HG03521 (cell line): ENCODE results near the gene ASIC1.

Experiments
- ATAC-seq: cut with Tn5 transposase; IDR thresholded peaks from one replicate; pipeline ENCODE4 v1.9.1; 2021; ENCODE audit warnings: mild to moderate bottlenecking, moderate library complexity; ENCODE audit not compliant: unreplicated experiment

The ASIC1 gene

DNA sequence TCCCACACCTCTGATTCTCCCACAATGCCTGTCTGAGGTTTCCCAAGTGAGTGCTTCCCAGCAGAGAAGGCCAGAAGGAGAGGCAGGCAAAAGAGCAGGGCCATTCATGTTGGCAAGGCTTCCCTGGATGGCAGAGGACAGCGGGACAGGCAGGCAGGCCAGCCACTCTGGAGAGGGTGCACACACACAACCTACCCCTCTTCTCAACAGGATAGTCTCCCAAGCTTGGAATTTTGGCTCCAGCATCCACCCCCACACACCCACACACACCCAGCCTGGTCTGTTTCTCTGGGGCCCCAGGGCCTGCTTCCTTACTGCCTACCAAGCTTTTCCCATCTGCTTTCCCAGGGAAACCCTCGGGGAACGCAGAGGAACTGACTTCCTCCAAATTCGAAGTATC, 16.7 kb upstream of the ASIC1 start:
- ATAC-seq = no peak

DNA sequence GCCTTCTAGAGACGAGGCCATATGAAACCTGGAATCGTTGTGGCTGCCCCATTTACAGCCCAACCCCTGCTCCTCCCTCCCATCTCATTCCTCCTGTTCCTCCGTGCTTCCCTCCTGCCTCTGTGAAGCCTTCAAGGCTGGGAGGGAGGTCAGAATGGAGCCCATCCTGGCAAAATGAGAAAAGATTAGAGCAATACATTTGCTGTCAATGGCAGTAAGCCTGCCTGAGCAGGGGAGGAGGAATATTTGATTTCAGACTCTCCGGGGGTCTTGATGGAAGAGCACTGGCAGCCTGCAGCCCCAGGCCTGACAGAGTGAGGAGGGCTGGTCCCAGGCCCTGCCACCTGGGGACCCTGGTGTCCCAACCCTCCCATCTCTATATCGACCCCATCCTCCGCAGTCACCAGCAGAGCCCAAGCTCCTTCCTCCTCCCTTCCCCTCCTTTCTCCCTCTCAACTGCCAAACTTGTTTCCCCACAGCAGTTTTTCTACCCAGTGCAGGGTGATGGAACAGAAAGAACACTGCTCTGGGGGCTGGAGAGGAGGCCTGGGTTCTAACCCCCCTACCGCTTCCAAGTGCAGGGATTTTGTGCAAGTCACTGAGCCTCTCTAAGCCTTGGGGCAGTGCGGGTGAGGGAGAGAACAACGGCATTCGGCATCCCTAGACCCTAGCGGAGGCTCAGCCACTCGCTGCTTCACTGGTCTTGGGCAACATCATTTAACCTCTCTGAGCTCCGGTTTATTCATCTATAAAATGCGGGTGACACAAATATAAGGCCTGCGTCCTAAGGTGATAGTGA, 16.1 kb upstream of the ASIC1 start:
- no peak for ATAC-seq

DNA sequence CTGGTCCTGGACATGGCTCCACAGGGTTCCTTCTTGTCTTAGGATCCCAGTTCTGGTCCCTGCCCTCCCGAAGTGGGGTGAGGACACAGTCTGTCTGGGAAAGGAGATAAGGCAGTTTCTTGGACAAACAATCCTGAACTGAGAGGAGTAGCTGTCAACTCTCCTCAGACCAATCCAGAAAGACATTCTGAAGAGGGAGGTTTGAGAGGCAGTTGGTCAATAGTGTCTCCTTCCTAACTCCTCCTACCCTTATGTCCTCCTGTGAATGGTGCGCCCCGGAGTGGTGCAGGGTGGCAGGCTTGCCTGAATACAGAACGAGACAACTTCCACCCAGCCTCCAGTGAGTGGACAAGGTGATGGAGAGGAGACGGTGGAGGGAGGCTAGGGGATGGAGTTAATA, 15.4 kb upstream of the ASIC1 start:
- ATAC-seq = no peak

DNA sequence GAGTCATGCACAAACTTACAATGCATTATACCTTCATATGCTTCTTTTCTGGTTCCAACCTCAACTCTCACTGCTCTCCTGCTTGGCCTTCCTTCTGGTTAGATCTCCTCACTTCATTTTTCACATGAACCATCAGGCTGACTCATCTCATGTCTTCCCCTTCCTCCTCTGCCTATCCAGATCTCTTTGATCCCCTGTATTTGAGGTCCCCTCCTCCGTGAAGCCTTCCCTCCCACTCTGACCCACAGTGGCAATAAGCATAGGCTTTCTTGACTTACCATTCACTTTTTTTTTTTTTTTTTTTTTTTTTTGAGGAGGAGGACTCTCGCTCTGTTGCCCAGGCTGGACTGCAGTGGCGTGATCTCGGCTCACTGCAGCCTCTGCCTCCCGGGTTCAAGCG, 14.7 kb upstream of the ASIC1 start:
- ATAC-seq = no peak

DNA sequence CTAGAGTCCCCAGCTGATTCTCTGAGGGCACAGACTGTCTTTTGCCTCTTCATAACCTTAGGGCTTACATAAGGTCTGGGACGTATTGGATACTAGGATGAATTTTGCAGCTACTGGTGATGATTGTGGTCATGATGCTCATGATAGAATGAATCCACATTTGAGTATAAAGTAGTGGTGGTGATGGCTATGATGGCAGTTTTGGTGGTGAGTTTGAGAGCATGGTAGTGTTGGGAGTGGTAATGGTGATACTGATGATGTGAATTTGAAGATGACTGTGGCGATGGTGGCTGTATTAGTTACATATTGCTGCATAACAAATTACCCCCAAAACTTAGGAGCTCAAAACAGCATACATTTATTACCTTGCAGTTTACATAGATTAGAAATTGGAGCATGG, 14.1 kb upstream of the ASIC1 start:
- no peak for ATAC-seq

DNA sequence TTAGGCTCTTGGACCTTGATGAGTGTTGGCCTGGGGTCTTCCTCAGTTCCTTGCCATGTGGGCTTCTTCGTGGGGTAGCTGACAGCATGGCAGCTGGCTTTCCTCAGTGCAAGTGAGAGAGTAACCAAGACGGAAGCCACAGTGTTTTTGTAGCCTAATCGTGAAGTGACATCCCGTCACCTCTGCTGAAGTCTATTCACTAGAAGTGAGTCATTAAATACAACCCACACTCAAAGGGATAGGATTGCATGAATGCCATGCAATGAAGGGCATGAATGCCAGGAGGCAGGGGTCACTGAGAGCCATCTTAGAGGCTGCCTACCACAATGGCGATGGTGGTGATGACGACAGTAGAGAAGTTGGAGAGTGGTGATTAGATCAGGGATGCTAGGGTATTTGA, 13.5 kb upstream of the ASIC1 start:
- no peak for ATAC-seq

DNA sequence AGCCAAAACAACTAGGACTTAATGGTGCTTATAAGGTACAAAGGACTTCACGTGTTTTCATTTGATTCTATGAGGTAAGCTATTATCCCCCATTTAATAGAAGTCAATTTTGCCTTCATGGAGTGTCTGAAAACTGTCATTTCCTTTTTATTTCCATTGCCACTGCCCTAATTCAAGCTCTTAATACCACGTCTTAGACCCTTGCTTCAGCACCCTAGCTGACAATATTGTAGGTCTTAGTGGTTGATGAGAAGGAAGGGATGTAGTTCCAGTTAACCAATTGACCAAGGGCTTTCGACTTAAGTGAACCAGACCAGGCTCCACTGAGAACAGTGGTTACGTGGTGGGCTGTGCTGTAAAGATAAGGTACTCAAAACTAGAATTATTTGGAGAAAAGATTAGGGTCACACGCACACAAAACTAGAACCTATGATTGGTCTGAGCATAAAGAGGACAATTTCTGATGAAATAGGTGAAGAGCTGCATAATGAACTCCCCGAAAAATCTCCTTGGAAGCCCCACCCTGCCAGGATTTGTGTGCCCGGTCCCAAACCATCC, 9.6 kb upstream of the ASIC1 start:
- ATAC-seq = no peak

DNA sequence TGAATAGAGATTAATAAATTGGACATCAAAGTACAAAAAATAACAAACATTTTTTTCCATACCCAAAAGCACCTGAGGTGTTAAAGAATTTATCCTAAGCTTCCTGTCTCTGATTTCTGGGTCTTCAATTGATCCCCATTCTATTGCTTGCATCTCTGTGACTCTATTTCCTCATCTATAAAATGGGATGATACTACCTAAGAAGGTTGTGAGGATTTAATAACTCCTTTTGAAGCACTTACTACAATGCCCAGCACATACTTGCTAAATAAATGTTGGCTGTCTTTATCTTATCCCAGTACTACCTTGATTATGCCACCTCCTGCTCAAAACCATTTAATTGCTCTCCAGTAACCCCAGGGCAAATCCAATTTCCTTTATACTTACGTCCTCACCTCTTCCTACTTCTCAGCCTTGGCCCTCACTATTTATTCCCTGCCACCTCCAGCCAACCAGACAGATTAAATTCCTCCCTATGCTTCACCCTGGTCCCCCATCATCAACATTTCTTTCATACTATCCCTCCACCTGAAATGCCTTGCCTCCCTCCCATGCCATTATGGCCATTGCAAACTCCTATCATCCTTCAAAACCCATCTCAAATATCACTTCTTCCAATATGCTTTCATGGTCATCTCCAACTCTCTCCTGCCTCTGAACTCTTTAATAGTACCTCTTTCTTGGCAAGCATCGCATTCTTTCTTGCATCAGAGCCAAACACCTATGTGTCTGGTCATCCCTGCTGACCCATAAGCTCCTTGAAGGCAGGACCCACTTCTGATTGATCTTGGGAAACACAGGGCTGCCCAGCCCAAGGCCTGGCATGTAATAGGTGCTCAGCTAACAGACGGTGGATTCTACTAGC, 7.9 kb upstream of the ASIC1 start:
- ATAC-seq = no peak

DNA sequence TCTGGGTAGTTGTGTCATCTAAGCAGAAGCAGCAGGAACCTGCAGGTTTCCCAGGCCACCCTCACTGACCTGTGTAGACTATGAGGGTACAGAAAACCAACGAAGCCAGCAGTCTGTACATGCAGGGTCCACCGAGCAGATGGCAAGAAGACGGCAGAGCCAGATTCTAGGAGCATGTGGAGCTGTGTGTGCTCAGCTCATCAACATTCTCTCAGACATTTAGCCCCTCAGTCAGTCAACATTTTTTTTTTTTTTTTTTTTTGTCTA, 7.3 kb upstream of the ASIC1 start:
- no peak for ATAC-seq

DNA sequence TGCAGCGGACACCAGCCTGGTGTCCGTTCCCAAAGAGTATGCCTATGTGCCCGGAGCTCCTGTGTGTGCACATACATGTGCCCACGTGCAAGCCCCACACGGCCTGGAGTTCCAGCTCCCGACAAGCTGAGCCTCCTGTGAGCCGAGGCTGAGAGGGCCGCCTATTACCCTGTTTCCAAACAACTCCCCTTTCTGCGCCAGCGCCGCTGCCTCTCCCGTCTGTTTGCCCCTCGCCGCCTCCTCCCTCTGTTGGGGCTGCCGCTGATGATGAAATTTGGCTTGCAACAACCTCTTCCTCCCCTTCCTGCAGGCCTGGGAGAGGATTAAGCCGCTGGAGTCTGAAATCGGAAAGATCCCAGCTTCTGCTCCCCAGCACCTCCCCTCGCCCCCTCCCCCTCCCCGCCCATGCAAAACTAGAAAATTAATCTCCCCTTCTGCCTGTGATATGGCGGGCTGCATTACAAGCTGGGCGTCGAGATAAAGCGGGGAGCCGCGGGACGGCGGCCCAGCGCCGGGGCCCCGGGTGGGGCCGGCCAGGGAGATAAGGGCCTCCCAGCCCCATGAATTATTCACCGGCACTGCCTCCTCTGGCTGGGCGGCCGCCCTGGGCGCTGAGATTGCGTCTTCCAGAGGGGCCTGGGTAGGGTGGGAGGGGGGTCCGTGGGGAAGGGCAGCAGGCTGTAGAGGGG, 6.8 kb upstream of the ASIC1 start:
- no peak for ATAC-seq

DNA sequence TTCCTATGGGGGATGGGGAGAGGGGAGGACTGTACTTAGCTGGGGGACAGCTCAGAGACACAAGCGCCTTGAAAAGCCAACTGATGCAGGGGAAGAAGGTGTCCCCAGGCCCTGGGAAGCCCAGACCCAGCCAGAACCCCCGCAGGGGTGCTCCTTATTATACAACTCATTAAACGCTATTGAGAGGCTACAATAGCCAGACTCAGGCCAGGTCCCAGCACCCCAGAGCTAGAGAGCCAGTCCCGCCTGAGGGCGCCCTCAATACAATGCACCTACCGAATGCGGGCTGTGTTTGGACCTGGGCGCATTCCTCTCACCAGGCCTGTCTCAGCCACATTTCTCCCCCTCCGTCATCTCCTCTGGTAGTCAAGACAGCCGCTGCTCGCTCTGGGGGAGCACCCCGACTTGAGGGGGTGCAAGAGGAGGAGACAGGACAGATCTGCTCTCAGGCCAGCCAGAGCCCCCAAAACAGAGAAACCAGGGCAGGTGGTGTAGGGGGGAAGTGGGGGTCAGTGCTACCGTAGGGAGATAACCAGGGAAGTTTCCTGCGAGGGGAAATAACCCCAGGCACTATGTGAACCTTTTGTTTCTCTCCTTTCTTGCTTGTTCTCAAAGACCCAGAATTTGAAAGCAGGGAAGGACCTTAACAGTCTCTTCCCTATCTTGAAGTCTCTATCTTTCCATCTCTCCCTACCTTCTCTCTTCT, 6.1 kb upstream of the ASIC1 start:
- no peak for ATAC-seq

DNA sequence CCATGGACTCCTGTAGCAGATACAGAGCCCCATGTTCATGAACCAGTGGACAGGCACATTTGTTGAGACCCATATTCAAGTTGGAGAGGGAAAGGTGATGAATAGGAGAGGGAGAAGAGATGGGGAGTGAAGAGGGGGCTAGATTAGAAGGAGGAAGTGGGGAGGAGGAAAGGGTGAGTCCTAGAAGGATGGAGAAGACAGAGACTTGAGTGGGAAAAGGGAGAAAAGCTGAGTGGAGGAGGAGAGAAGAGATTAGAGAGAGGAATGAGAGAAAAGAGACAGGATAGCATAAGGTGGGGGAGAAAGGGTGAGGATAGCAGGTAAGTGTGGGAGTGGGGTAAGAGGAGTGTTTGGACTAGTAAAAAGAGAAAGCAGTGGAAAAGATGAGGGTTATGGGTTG, 4.9 kb upstream of the ASIC1 start:
- no peak for ATAC-seq

DNA sequence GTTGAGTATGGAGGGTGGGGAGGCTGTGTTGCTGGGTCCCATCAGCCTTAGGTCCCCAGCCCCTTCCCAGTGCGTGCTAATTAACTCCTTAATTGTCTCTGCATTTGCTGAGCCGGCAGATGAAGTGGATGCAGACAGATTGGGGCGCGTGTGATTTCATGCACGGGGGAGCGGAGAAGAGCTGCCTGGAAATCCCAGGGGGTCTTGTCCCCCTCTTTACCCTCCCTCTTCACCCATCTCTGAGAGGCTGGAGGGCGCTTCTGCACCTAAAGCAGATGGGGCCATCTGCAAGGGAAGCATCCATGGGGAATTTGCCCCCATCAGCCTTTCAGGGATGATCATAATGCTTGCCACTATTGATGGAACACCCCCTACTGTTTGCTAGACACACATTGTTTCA, 4.4 kb upstream of the ASIC1 start:
- ATAC-seq = no peak

DNA sequence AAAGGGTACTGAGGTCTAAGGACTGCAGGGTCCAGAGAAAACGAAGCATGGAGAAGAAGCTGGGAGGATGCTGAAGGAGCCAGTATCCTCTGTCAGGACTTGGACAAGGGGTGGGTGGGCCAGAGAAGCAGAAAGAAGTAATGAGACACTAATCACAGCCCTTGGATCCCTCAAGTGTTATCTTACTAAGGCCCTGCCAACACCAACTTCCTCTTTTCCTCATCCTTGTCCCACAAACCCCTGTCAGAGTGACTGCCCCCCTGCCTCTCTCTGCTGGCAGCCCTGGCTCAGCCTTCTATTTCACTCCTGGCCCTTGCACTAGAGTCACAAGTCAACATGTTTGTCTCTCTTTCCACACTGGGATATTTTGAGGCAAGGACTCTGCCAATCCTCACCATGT, 3.8 kb upstream of the ASIC1 start:
- ATAC-seq = no peak

DNA sequence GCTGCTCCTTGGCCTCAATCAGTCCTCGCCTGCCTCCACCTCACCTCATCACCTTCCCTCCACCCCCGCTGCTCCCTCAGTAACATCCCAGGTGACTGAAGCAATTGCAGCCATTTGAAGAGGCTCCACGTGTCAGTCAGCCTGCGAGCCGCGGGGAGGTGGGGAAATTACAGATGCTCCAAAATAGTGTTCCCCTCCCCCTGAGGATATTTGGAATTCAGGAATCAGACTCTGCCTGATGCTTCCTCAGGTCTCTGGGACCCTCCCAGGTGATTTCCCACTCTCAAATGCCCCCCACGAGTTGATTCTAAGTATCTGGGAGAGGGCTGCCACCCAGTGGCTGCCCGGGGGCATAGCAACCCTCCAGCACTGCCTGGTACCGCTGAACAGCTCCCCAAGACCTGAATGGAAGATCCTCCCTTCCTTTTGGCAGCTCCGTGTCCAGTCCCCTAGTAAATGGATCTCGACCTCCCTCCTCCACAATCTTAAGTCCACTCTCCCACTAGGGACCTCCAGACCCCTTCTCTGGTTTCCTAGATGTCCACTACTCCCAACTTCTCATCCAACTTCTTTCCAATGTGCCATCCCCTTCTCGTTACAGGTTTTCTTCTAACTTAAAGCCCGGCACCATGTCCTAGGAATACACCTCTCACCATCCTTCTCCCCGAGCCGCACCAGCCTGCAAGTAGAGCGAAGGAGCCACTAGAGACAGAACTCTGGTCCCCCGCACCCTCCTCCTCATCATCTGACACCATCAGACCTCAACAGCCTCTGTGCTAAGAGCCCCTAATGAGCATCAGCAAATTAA, 1.4 kb upstream of the ASIC1 start:
- no peak for ATAC-seq

DNA sequence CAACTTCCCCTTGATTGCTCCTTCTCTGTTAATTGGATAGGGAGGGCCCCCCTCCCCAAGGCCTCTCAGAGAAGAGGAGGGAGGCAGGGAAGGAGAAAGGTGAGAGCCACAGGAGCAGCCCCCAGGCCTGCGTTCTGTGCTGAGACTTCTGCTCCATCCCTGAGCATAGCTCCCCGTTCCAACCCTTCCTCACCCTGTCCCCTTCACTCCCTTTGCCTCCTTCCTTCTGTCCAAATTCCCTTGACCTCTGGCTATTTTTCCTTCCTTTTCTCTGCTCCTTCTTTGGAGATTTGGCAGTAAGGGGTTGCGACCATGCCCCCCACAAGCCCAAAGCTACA, 788 bp upstream of the ASIC1 start:
- no peak for ATAC-seq

DNA sequence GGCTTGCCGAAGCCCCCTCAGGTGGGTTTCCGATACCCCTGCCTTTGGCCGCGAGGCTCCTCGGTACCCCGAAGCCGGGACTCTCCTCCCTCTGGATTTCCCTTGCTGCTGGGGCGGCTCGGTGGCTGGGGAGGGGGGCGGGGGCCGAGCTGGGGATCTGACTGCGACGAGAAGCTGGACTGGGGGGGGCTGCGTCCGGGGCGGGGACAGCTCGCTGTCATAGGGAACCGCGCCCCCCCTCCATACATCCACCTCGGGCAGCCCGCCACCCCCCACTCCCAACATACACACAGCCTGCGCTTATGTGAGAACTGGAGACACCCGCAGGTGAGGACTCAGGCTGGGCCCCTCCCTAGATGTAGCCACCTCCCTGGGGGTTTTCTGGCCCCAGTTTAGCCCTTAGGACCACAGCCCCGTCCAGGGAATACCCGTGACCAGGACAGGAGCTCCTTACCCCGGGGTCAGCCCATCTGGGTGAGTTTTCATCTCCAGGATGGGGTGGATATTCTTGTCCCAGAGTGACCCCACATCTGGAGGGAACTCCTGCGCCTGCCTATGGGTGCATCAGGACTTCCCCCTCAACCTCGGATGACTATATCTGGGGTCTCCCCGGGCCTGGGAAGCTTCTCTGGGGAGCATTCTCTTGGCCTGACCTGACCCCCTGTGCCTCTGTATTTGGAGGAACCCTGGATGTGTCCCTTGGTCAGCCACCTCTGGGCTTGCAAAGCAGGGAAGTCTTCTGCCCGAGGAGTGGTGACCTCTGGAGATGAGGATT, 687 bp downstream of the ASIC1 start:
- ATAC-seq = no peak

DNA sequence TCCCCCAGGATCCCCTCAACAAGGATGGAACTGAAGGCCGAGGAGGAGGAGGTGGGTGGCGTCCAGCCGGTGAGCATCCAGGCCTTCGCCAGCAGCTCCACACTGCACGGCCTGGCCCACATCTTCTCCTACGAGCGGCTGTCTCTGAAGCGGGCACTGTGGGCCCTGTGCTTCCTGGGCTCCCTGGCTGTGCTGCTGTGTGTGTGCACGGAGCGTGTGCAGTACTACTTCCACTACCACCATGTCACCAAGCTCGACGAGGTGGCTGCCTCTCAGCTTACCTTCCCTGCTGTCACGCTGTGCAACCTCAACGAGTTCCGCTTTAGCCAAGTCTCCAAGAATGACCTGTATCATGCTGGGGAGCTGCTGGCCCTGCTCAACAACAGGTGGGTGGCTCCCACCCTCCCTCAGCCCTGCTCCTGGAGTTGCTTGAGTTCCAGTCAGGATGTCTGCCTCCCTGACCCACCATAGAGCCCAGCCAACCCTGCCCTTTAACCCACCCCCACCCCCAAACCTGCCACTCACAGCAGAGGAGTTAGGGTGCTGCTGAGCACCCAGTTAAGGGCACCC, 1.4 kb downstream of the ASIC1 start:
- ATAC-seq = no peak

DNA sequence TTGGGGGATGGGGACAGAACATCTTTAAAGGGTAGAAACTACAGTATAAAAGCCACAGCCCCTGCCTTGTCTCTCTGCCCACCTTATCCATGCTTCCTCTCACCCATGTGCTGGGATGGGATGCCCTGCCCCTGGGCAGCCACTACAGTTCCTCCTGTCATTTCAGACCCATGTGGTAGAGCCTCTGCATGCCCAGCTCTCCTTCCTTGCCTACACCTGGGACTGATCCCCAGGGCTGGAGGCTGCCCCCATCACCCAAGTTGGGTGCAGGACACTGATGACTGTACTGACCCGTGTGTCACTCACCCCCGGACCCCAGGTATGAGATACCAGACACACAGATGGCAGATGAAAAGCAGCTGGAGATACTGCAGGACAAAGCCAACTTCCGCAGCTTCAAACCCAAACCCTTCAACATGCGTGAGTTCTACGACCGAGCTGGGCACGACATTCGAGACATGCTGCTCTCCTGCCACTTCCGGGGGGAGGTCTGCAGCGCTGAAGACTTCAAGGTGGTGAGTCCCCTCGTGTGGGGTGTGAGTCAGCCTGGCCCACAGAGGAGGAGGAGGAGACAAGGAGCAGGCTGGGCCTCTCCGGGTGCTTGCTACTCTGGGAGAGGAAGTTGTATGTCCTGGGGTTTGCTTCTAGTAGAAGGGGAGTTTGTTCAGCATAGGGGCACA, 2.2 kb downstream of the ASIC1 start:
- no peak for ATAC-seq
